ENCODE results near the gene NOPCHAP1. TPM values are rescaled to one million over a fixed set of nuclear protein-coding genes. Genes with fewer than 3 reads are reported as not detected.
"Not testable (repeated sequence)": the region's sequence is repeated elsewhere in the genome, so short reads cannot be mapped to it uniquely, and the experiment has no call there.

NOPCHAP1 gene
- total and polyA plus RNA-seq, 9 donors: 4.5 to 20.2 (median 13.1) TPM

- Histone ChIP-seq H3K27me3 (no peaks in the 10 kb centered on the region), H3K27ac (no peak overlapping the region), H3K4me1 (ENCODE audit: insufficient read depth) (no peaks in the 10 kb centered on the region), H3K4me3 (no peak overlapping the region), H3K36me3 (no peaks in the 10 kb centered on the region), H3K9me3 (no peaks in the 10 kb centered on the region)
- no peak for DNase-seq
- WGBS, 3 donors: 91 to 97% (median 94%) methylated on average over 4 of the region's 4 CpGs
- no peak for TF ChIP-seq POLR2A (IDR thresholded peaks at IDR 0.05)
- TF ChIP-seq EP300 (IDR thresholded peaks at IDR 0.05): no peak
- TF ChIP-seq CTCF (IDR thresholded peaks at IDR 0.05): no peak
- intact Hi-C loops (cut with DNase I): no loop called here
These were observed 44.0 kb upstream of the NOPCHAP1 start for GRCh38 chr12:104942075-104942474.

GRCh38 chr12:104943401-104943800, 42.7 kb upstream of the NOPCHAP1 start:
- DNase-seq; H3K36me3 ChIP-seq; H3K4me1 ChIP-seq (ENCODE audit: insufficient read depth); H3K27ac ChIP-seq; H3K9me3 ChIP-seq; H3K4me3 ChIP-seq; H3K27me3 ChIP-seq; intact Hi-C loops (cut with DNase I): not testable (repeated sequence)
- WGBS, 3 donors: 91 to 94% (median 93%) methylated on average over 8 of the region's 8 CpGs

GRCh38 chr12:104944252-104944651, 41.9 kb upstream of the NOPCHAP1 start:
- intact Hi-C loops (cut with DNase I): no loop called here
- 97 to 99% (median 98%) methylated on average over 3 of the region's 3 CpGs for WGBS, 3 donors
- H3K9me3 ChIP-seq: no peaks in the 10 kb centered on the region

GRCh38 chr12:104948716-104949115, 37.4 kb upstream of the NOPCHAP1 start:
- DNase-seq; H3K36me3 ChIP-seq; H3K4me3 ChIP-seq; H3K27me3 ChIP-seq; H3K27ac ChIP-seq; H3K4me1 ChIP-seq (ENCODE audit: insufficient read depth); intact Hi-C loops (cut with DNase I); H3K9me3 ChIP-seq: not testable (repeated sequence)
- 71 to 96% (median 95%) methylated on average over 4 of the region's 4 CpGs for WGBS, 3 donors

More at GRCh38 chr12:104944252-104944651, 41.9 kb upstream of the NOPCHAP1 start:
- no peak for TF ChIP-seq CTCF (IDR thresholded peaks at IDR 0.05)
- TF ChIP-seq POLR2A (IDR thresholded peaks at IDR 0.05): no peak
- Histone ChIP-seq H3K4me1 (ENCODE audit: insufficient read depth) (no peaks in the 10 kb centered on the region), H3K4me3 (no peak overlapping the region), H3K27me3 (no peaks in the 10 kb centered on the region), H3K27ac (no peak overlapping the region), H3K36me3 (no peaks in the 10 kb centered on the region)
- DNase-seq: no peak

- 77 to 83% (median 80%) methylated on average over 5 of the region's 5 CpGs for WGBS, 3 donors
- no peaks in the 10 kb centered on the region for H3K9me3 ChIP-seq
- TF ChIP-seq POLR2A (IDR thresholded peaks at IDR 0.05) (no peak), CTCF (IDR thresholded peaks at IDR 0.05) (no peak), EP300 (IDR thresholded peaks at IDR 0.05) (no peak)
- no peaks in the 10 kb centered on the region for H3K27me3 ChIP-seq
- DNase-seq: no peak
- intact Hi-C loops (cut with DNase I): no loop called here
- no peaks in the 10 kb centered on the region for H3K36me3 ChIP-seq
- no peak overlapping the region for H3K27ac ChIP-seq
- H3K4me1 ChIP-seq (ENCODE audit: insufficient read depth): no peaks in the 10 kb centered on the region
- H3K4me3 ChIP-seq: no peak overlapping the region
These were observed 34.2 kb upstream of the NOPCHAP1 start for GRCh38 chr12:104951759-104952509.

Measured in ovary (tissue), 9 donors.